ENCODE measurements around the gene PKD1. TPM values are rescaled to one million over a fixed set of nuclear protein-coding genes. Genes with fewer than 3 reads are reported as not detected.

PKD1 gene
- total and polyA plus RNA-seq, 2 of the 13 experiments (the other 11 are each of a cell fraction or from before 2014, with no cell fraction given), result 22.1 to 23.0 TPM

DNA sequence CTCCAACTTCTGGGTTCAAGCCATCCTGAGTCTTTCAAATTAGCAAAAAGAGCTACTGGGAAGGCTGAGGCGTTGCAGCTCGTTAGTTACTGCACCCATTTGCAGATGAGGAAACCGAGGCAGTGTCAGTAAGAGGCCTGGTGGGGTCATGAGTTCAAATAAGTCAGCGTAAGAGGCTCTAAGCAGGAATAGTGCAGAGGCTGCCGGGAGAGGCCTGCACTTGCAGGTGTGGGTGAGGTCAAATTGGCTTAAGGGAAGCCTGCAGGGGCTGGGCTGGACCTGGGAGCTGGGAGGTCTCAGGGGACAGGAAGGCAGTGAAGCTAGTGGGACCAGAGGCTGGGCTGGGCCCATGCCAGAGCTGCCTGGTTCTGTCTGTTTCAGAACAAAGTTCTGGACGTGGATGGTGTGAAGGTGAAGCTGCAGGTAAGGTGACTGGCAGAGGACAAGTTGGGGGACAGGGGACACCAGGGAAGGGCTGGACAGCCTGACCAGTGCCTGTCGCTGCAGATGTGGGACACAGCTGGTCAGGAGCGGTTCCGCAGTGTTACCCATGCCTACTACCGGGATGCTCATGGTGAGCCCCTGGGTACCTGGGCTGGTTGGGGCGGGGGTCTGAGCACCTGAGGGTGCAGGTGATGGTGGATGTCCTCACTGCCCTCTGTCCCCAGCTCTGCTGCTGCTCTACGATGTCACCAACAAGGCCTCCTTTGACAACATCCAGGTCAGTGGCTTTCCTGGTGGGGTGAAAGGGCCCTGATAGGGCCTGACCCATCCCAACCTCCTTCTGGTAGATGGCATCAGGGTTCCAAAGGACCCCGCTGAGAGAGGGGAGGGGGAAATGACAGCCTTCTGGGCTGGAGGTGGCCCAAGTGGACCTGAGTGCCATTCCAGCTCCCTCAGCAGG is 15.7 kb upstream of the PKD1 start (continued):
- TF ChIP-seq SIX4 (CRISPR knock-in tag; IDR thresholded peaks at IDR 0.05) (no peak), TFE3 (CRISPR knock-in tag; IDR thresholded peaks at IDR 0.05) (no peak), ZNF383 (CRISPR knock-in tag; IDR thresholded peaks at IDR 0.05; ENCODE audit: borderline replicate concordance) (no peak), SP5 (CRISPR knock-in tag; IDR thresholded peaks at IDR 0.05; ENCODE audit: borderline replicate concordance, low read depth) (no peak), ZNF687 (CRISPR knock-in tag; IDR thresholded peaks at IDR 0.05) (peak; percentile 11; the same call in 1 of the 2 replicates), SNAPC4 (CRISPR knock-in tag; IDR thresholded peaks at IDR 0.05) (no peak), PAWR (CRISPR knock-in tag; IDR thresholded peaks at IDR 0.05; ENCODE audit: borderline replicate concordance) (no peak), MTERF4 (CRISPR knock-in tag; IDR thresholded peaks at IDR 0.05) (no peak), ZBTB2 (CRISPR knock-in tag; IDR thresholded peaks at IDR 0.05; ENCODE audit: low read depth) (no peak), REPIN1 (CRISPR knock-in tag; IDR thresholded peaks at IDR 0.05; ENCODE audit: borderline replicate concordance, low read depth) (no peak), U2AF2 (IDR thresholded peaks at IDR 0.05; ENCODE audit: low read depth, low read length) (no peak), CHD4 (IDR thresholded peaks at IDR 0.05; ENCODE audit: borderline replicate concordance, low read length) (no peak)
- TF ChIP-seq, protein P1, sequence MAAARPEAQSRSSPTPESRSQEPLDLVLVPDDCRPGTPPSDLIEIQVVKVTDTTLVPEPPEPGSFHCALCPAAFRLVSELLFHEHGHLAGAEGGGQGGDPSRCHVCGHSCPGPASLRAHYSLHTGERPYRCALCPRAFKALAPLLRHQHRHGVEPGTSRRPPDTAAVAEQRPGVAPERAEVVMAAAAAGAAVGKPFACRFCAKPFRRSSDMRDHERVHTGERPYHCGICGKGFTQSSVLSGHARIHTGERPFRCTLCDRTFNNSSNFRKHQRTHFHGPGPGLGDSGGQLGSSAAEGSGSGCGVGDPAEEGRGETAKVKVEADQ (CRISPR knock-in tag; IDR thresholded peaks at IDR 0.05; ENCODE audit: borderline replicate concordance), result no peak
